Left ventricle myocardium inferior (tissue), 1 donor: Measurements from ENCODE around the gene IGFBPL1. TPM values are rescaled to one million over a fixed set of nuclear protein-coding genes. Genes with fewer than 3 reads are reported as not detected.

Experiments
- DNase-seq: peaks from one replicate; pipeline ENCODE4 v3.0.0-alpha.2; 2020
- H3K27ac ChIP-seq: fragments of 200-600 bp; replicated peaks from 2 replicates; pipeline ENCODE4 v1.8.0; 2021
- H3K27me3 ChIP-seq: fragments of 200-600 bp; 2 replicates; pipeline ENCODE4 v1.8.0; 2021; ENCODE audit warnings: low read depth
- H3K36me3 ChIP-seq: fragments of 200-600 bp; 2 replicates; pipeline ENCODE4 v1.8.0; 2021
- H3K4me1 ChIP-seq: fragments of 200-600 bp; 2 replicates; pipeline ENCODE4 v1.8.0; 2021
- H3K4me3 ChIP-seq: fragments of 200-600 bp; 2 replicates; pipeline ENCODE4 v1.8.0; 2021; ENCODE audit warnings: mild to moderate bottlenecking, moderate library complexity
- H3K9me3 ChIP-seq: fragments of 200-600 bp; replicated peaks from 2 replicates; pipeline ENCODE4 v1.8.0; 2021
- CTCF ChIP-seq: fragments of 200-600 bp; IDR thresholded peaks from 2 replicates; pipeline ENCODE4 v1.8.0; 2021; ENCODE audit warnings: antibody characterized with exemption, mild to moderate bottlenecking, borderline replicate concordance
- intact Hi-C: fragments of 100-400 bp; cut with micrococcal nuclease; formaldehyde crosslinking; loops from one replicate; pipeline ENCODE4 v1.11.0; 2022
- total RNA-seq: library from RNA; stranded (reverse); fragmentation: NEBNext Ultra II Directional; extraction: Animal tissue kit (Norgen Biotek cat#: 25700); gene quantifications from one replicate; pipeline ENCODE4 v1.2.1, GENCODE V29; 2021
- donor health status: DM: no; HTN: yes; CAD: no; lungs with severe emphysema.

IGFBPL1 gene
- total RNA-seq, 1 donor from 2014 or later: not detected

GRCh38 chr9:38361473-38361850 is 62.8 kb downstream of the IGFBPL1 start:
- Histone ChIP-seq H3K4me3 (no peak overlapping the region), H3K27me3 (peaks cover 4% of the 10 kb centered on the region), H3K36me3 (no peaks in the 10 kb centered on the region), H3K27ac (no peak overlapping the region), H3K4me1 (no peaks in the 10 kb centered on the region), H3K9me3 (no peaks in the 10 kb centered on the region)
- intact Hi-C loops: no loop called here
- TF ChIP-seq CTCF: no peak
- no peak for DNase-seq

GRCh38 chr9:38360839-38361472 is 63.3 kb downstream of the IGFBPL1 start:
- TF ChIP-seq CTCF: no peak
- no peak overlapping the region for H3K27ac ChIP-seq
- intact Hi-C loops: no loop called here
- H3K9me3 ChIP-seq: no peaks in the 10 kb centered on the region
- no peak for DNase-seq
- H3K4me1 ChIP-seq: no peaks in the 10 kb centered on the region
- no peak overlapping the region for H3K4me3 ChIP-seq
- H3K36me3 ChIP-seq: no peaks in the 10 kb centered on the region
- H3K27me3 ChIP-seq: peaks cover 4% of the 10 kb centered on the region

- TF ChIP-seq CTCF: no peak
- intact Hi-C loops: no loop called here
- H3K4me1 ChIP-seq: no peaks in the 10 kb centered on the region
- H3K27ac ChIP-seq: no peak overlapping the region
- H3K4me3 ChIP-seq: no peak overlapping the region
- DNase-seq: no peak
- H3K36me3 ChIP-seq: no peaks in the 10 kb centered on the region
- H3K9me3 ChIP-seq: no peaks in the 10 kb centered on the region
- peaks cover 4% of the 10 kb centered on the region for H3K27me3 ChIP-seq
Observed at GRCh38 chr9:38359689-38360385, 64.4 kb downstream of the IGFBPL1 start.

GRCh38 chr9:38359297-38359653 is 65.0 kb downstream of the IGFBPL1 start:
- no peak for TF ChIP-seq CTCF
- no peak overlapping the region for H3K27ac ChIP-seq
- H3K4me1 ChIP-seq: no peaks in the 10 kb centered on the region
- intact Hi-C loops: no loop called here
- peaks cover 1% of the 10 kb centered on the region for H3K27me3 ChIP-seq
- no peak overlapping the region for H3K4me3 ChIP-seq
- no peak for DNase-seq
- no peaks in the 10 kb centered on the region for H3K36me3 ChIP-seq
- H3K9me3 ChIP-seq: no peaks in the 10 kb centered on the region

- intact Hi-C loops: no loop called here
- Histone ChIP-seq H3K9me3 (no peaks in the 10 kb centered on the region), H3K4me1 (no peaks in the 10 kb centered on the region), H3K4me3 (no peak overlapping the region), H3K27me3 (no peaks in the 10 kb centered on the region), H3K27ac (no peak overlapping the region), H3K36me3 (no peaks in the 10 kb centered on the region)
- no peak for TF ChIP-seq CTCF
- no peak for DNase-seq
Observed at GRCh38 chr9:38358390-38359296, 65.6 kb downstream of the IGFBPL1 start.
